K562 (cell line): Measurements from ENCODE around the gene PRICKLE2. TPM values are rescaled to one million over a fixed set of nuclear protein-coding genes. Genes with fewer than 3 reads are reported as not detected.

Experiments used
- ATAC-seq: fragments of 200-7000 bp; cut with Tn5 transposase; 3 replicates; pipeline ENCODE4 v1.9.1; 2020; ENCODE audit warnings: moderate library complexity
- BruUV-seq: library from RNA; stranded (reverse); fragments of 400-500 nt; replicated peaks from 2 replicates; lab custom pipeline; 2021; lab: Mats Ljungman, UMichigan
- CTCF ChIA-PET: fragments of 300-600 bp; formaldehyde crosslinking; extraction: SDS; loops from one replicate; lab custom pipeline; 2021; ENCODE audit warnings: low intra/inter-chr PET ratio; lab: Yijun Ruan, JAX
- POLR2A ChIA-PET: fragments of 300-600, 350-650 bp; sonication (Branson Sonifier 250); formaldehyde crosslinking; extraction: SDS; loops from one replicate; lab custom pipeline; 2021; ENCODE audit warnings: antibody characterized with exemption, inconsistent platforms; lab: Yijun Ruan, JAX
- DNase-seq, 4 experiments: peaks; one replicate each; pipeline versions ENCODE4 v3.0.0 to v3.0.0-alpha.2; 2011 to 2018; ENCODE audit warnings: low spot score in 3 of 4, mixed read lengths in 3 of 4; ENCODE audit errors: extremely low read depth in 1 of 4
- FAIRE-seq: peaks from 2 replicates; lab custom pipeline; 2011; peaks lifted over from hg19 to GRCh38; lab: Jason Lieb, UNC
- H2AFZ ChIP-seq: 2 replicates; pipeline ENCODE4 v1.6.0; 2011; ENCODE audit warnings: low read depth, low read length, control low read depth, inconsistent platforms
- H3K27ac ChIP-seq: fragments of 200-600 bp; 3 replicates; pipeline ENCODE4 v1.8.0; 2011; ENCODE audit warnings: low read depth, mild to moderate bottlenecking, control low read depth, inconsistent platforms, low read length, moderate library complexity, mixed read lengths; ENCODE audit errors: extremely low read depth
- H3K27me3 ChIP-seq, 2 experiments: fragments of 300-600 bp in 1 of 2; 2 replicates in 1 of 2; 3 replicates in 1 of 2; pipeline versions ENCODE4 v1.6.0 to v1.8.0; 2011; ENCODE audit warnings: inconsistent platforms in 2 of 2, low read length in 2 of 2, mild to moderate bottlenecking in 1 of 2, mixed read lengths in 1 of 2, moderate library complexity in 1 of 2; ENCODE audit not compliant: control insufficient read depth in 2 of 2, insufficient read depth in 2 of 2
- H3K36me3 ChIP-seq: fragments of 300-600 bp; 3 replicates; pipeline ENCODE4 v1.8.0; 2011; ENCODE audit warnings: mild to moderate bottlenecking, low read length, inconsistent platforms; ENCODE audit not compliant: control insufficient read depth, insufficient read depth
- H3K4me1 ChIP-seq, 2 experiments: fragments of 200-600 bp in 1 of 2; replicated peaks in 1 of 2; 2 replicates in 1 of 2; 3 replicates in 1 of 2; pipeline versions ENCODE4 v1.5.1 to v1.8.0; 2011; ENCODE audit warnings: inconsistent platforms in 2 of 2, low read length in 2 of 2, mild to moderate bottlenecking in 1 of 2, mixed read lengths in 1 of 2, moderate library complexity in 1 of 2; ENCODE audit not compliant: control insufficient read depth in 2 of 2, insufficient read depth in 2 of 2
- H3K4me2 ChIP-seq: 2 replicates; pipeline ENCODE4 v1.6.1; 2011; ENCODE audit warnings: low read length, control low read depth, inconsistent platforms, mixed read lengths; ENCODE audit not compliant: insufficient read depth
- H3K4me3 ChIP-seq: fragments of 200-600 bp; sonication (generic), shearing (Covaris generic); 2 replicates; pipeline ENCODE4 v1.5.1; 2016; ENCODE audit warnings: control low read depth, inconsistent platforms
- H3K79me2 ChIP-seq: fragments of 200-600 bp; 3 replicates; pipeline ENCODE4 v1.8.0; 2011; ENCODE audit warnings: low read length, inconsistent platforms; ENCODE audit not compliant: control insufficient read depth, insufficient read depth
- H3K9ac ChIP-seq, 2 experiments: 2 replicates each; pipeline versions ENCODE4 v1.6.0 to v1.6.1; 2011; ENCODE audit warnings: low read depth in 2 of 2, low read length in 2 of 2, control low read depth in 1 of 2, inconsistent platforms in 1 of 2, mild to moderate bottlenecking in 1 of 2, mixed read lengths in 1 of 2; ENCODE audit not compliant: insufficient read depth in 1 of 2
- H3K9me1 ChIP-seq: one replicate; pipeline ENCODE4 v1.6.0; 2011; ENCODE audit warnings: inconsistent platforms, mild to moderate bottlenecking, low read length, moderate library complexity; ENCODE audit not compliant: control insufficient read depth, insufficient read depth
- H3K9me3 ChIP-seq: replicated peaks from 2 replicates; pipeline ENCODE4 v1.5.1; 2011; ENCODE audit warnings: low read depth, low read length, inconsistent platforms; ENCODE audit not compliant: control insufficient read depth, insufficient read depth
- H4K20me1 ChIP-seq: replicated peaks from 2 replicates; pipeline ENCODE4 v1.6.1; 2011; ENCODE audit warnings: low read length, inconsistent platforms, mixed read lengths; ENCODE audit not compliant: control insufficient read depth, insufficient read depth
- TAF7 ChIP-seq: fragments of 450-650 bp; IDR thresholded peaks from 2 replicates; pipeline ENCODE4 v1.6.1; 2016; ENCODE audit warnings: missing genetic modification characterization, missing compliant biosample characterization
- WGBS: fragments of 100-300 bp; shearing (Covaris generic); methylation state at CpG from one replicate; pipeline ENCODE4 v1.1.6; 2016; ENCODE audit warnings: low coverage, mixed read lengths; ENCODE audit not compliant: insufficient coverage; ENCODE audit errors: missing lambda C conversion rate; 5-methylcytosine and 5-hydroxymethylcytosine counted together
- in situ Hi-C: fragments of 300-500 bp; cut with MboI; formaldehyde crosslinking; loops from 4 replicates; pipeline ENCODE4 v1.15.0; 2018; ENCODE audit warnings: inconsistent platforms, mixed read lengths
- intact Hi-C: fragments of 100-400 bp; cut with micrococcal nuclease; formaldehyde crosslinking; loops from 2 replicates; pipeline ENCODE4 v1.14.2; 2022
- polyA plus RNA-seq, 8 experiments: library from polyadenylated mRNA; depleted of rRNA in 4 of 8; stranded (reverse) in 5 of 8; unstranded in 3 of 8; fragments of >200 nt; fragmentation: Nextera tagmentation in 2 of 8; fragmentation: Illumina TruSeq in 1 of 8; extraction: Ambion mirVana in 2 of 8; extraction: Trizol in 1 of 8; gene quantifications; 2 replicates each; pipeline versions ENCODE4 v1.2.1 to v1.2.3, GENCODE V29; 2011 to 2014; ENCODE audit warnings: inconsistent platforms in 1 of 8, missing spikeins in 1 of 8
- total RNA-seq, 7 experiments: library from RNA; depleted of rRNA in 6 of 7; stranded (reverse); fragments of >200 nt in 6 of 7; fragmentation: Illumina TruSeq in 2 of 7; extraction: Trizol in 2 of 7; gene quantifications; 2 replicates each; pipeline versions ENCODE4 v1.2.1 to v1.2.3, GENCODE V29; 2011 to 2021; ENCODE audit warnings: low replicate concordance in 1 of 7
- TF ChIP-seq, protein P1 (sequence below), 3 experiments: fragments of 200-800 bp in 1 of 3; fragments of 250-450 bp in 1 of 3; fragments of 450-650 bp in 1 of 3; sonication (Bioruptor Pico) in 1 of 3; sonication (Bioruptor generic) in 1 of 3; formaldehyde crosslinking in 1 of 3; IDR thresholded peaks; 2 replicates each; pipeline versions ENCODE4 v1.6.1 to v1.8.0; 2016 to 2022; ENCODE audit warnings: mild to moderate bottlenecking in 2 of 3, missing genetic modification characterization in 2 of 3, missing compliant biosample characterization in 1 of 3, moderate library complexity in 1 of 3

Gene PRICKLE2
- total and polyA plus RNA-seq, 9 of the 15 experiments (the other 6 are each of a cell fraction or from before 2014, with no cell fraction given): 0.07 to 0.09 TPM; not detected in 7

DNA sequence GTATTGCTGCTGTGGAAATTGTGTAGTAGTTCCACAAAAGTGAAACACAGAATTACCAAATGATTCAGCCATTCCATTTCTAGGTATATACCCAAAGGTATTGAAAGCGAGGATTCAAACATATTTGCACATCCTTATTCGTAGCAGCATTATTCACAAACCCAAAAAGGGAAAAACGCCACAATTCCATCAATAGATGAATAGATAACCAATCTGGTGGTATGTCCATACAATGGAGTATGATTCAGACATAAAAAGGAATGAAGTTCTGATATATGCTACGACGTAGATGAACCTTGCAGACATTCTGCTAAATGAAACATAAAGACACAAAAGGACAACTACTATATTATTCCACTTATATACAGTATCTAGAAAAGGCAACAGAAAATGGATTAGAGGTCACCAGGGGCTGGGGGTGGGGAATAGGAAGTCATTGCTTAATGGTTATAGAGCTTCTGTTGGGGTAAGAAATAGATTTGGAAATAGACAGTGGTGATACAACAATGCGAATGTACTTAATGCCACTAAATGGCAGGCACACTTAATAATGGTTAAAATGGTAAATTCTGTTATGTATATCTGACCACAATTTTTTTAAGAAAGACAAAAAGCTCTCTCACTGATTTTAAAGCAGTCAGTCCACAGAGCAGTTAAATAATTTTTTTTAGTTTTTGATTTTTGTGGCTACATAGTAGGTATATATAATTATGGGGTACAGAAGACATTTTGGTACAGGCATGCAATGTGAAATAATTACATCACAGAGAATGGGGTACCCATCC is 150.2 kb downstream of the PRICKLE2 start:
- BruUV-seq: no TSS peak
- no peaks in the 10 kb centered on the region for H3K4me1 ChIP-seq
- no peak overlapping the region for H3K4me2 ChIP-seq
- H3K27ac ChIP-seq: no peak overlapping the region
- intact Hi-C loops: no loop called here
- WGBS: 0% methylated on average over 6 of the region's 6 CpGs
- DNase-seq (no peak), ATAC-seq (no peak)
- no peak overlapping the region for H3K4me3 ChIP-seq
- POLR2A ChIA-PET: no interaction called here
- in situ Hi-C loops: no loop called here
- H3K79me2 ChIP-seq: no peaks in the 10 kb centered on the region
- no peaks in the 10 kb centered on the region for H3K9me3 ChIP-seq
- CTCF ChIA-PET: no interaction called here
- H3K27me3 ChIP-seq: no peaks in the 10 kb centered on the region
- TF ChIP-seq, protein P1, sequence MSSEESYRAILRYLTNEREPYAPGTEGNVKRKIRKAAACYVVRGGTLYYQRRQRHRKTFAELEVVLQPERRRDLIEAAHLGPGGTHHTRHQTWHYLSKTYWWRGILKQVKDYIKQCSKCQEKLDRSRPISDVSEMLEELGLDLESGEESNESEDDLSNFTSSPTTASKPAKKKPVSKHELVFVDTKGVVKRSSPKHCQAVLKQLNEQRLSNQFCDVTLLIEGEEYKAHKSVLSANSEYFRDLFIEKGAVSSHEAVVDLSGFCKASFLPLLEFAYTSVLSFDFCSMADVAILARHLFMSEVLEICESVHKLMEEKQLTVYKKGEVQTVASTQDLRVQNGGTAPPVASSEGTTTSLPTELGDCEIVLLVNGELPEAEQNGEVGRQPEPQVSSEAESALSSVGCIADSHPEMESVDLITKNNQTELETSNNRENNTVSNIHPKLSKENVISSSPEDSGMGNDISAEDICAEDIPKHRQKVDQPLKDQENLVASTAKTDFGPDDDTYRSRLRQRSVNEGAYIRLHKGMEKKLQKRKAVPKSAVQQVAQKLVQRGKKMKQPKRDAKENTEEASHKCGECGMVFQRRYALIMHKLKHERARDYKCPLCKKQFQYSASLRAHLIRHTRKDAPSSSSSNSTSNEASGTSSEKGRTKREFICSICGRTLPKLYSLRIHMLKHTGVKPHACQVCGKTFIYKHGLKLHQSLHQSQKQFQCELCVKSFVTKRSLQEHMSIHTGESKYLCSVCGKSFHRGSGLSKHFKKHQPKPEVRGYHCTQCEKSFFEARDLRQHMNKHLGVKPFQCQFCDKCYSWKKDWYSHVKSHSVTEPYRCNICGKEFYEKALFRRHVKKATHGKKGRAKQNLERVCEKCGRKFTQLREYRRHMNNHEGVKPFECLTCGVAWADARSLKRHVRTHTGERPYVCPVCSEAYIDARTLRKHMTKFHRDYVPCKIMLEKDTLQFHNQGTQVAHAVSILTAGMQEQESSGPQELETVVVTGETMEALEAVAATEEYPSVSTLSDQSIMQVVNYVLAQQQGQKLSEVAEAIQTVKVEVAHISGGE (CRISPR knock-in tag; IDR thresholded peaks at IDR 0.05): peak in 1 of 3 experiments; percentile 48; a peak in 2 of 6 replicates
- TF ChIP-seq TAF7 (tag): no peak
- TF ChIP-seq, all 486 proteins: peak for 1
- FAIRE-seq: no peak
- Histone ChIP-seq H3K9me1 (no peaks in the 10 kb centered on the region), H4K20me1 (no peaks in the 10 kb centered on the region), H3K36me3 (no peaks in the 10 kb centered on the region), H2AFZ (no peak overlapping the region), H3K9ac (no peak overlapping the region)
